Measurements from ENCODE around the gene GPR137B.

GPR137B gene

GRCh38 chr1:236204656-236205055 is 62.3 kb downstream of the GPR137B start:
- no peak for DNase-seq

DNA sequence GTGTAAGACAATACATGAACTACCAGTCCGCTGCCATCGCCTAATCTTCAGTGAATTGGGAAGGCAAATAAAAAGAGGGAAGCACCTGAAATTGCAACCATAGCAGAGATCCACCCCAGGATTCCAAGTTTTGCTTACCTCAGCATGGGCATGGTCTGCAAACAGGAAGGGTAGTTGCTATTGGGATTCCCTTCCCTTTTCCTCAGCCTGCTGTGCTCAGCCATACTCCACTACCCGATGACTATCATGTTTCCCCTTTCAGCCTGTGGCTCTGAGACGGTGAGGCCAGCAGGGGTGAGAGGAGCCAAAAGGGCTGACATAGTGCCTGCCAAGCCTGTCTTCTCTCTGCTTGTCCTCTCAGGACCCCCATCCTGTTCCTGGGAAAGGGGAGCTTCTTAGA is 64.2 kb downstream of the GPR137B start:
- DNase-seq, result no peak

- no peak for DNase-seq
Measured at GRCh38 chr1:236207121-236207520, 64.8 kb downstream of the GPR137B start.

DNA sequence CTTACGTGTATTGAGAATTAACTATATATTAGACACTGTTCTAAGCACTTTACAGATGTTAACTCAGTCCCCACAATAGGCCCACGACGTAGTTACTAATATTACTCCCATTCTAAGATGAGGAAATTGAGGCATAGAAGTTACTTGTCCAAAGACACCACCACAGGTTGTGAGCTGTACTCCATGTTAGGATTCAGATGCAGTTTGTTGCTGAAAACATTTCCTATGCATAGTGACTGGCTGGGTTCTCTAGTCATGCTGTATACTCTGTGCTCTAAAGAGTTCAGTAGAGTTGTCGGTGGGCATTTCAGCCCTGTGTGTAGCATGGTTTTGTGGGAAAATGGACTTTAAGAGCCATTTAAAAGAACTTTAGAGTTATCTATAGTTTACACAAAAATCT is 65.2 kb downstream of the GPR137B start:
- no peak for DNase-seq

- DNase-seq, result no peak
Measured at GRCh38 chr1:236209185-236209584, 66.8 kb downstream of the GPR137B start.

GRCh38 chr1:236209713-236210112 is 67.4 kb downstream of the GPR137B start:
- DNase-seq, result no peak

GRCh38 chr1:236211815-236212214 is 69.5 kb downstream of the GPR137B start:
- DNase-seq, result no peak

GRCh38 chr1:236213534-236213933 is 71.2 kb downstream of the GPR137B start:
- no peak for DNase-seq

DNA sequence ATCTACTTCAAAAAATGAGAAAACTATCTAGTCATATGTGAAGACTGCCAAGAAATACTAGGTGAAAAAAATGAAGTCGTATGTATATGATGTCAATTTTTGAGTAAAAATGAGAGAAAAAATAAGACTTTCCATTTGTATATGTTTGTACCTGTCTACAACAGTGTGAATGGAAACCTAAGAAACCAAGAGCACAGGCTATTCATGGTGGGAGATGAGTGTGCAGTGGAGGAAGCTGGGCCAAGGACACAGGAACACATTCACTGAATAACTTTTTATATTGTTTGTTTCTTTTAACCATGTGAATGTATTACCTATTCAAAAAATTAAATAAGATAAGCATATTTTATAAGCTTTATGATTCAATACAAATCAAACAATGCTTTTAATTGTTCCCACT is 72.4 kb downstream of the GPR137B start:
- no peak for DNase-seq

- DNase-seq, result no peak
Measured at GRCh38 chr1:236220473-236220872, 78.1 kb downstream of the GPR137B start.

DNA sequence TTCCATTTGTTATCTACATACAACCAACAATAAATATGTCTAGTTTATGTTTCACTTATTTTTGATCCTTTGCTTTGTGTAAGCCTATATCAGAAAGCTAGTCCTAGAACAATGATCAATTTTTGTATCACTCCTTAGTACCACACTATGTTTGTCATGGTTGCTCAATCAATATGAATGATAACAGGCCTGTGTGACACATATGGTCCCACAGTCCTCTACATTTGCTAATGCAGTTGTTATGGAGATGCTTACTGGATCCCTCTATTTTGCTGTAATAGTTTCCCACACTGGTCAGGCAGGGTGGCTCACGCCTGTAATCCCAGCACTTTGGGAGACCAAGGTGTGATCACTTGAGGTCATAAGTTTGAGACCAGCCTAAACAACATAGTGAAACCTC is 80.3 kb downstream of the GPR137B start:
- DNase-seq, result no peak

- DNase-seq, result no peak
Measured at GRCh38 chr1:236228411-236228810, 86.1 kb downstream of the GPR137B start.

DNA sequence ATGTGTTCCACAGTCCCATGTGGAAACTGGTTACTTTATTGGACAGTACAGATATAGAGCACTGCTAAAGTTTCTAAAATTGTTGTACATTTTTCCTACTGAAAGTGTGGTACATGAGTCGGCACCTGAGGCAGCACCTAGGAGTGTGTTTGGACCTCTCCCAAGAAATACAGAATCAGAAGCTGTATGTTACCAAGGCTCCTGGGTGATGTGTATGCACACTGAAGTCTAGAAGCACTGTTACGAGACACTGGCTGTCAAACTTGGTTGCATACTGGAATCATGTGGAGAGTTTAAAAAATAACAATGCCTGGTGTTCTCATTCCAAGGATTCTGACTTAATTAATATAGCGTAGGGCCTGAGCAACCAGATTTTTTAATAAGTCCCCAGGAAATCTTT is 92.8 kb downstream of the GPR137B start:
- no peak for DNase-seq

DNA sequence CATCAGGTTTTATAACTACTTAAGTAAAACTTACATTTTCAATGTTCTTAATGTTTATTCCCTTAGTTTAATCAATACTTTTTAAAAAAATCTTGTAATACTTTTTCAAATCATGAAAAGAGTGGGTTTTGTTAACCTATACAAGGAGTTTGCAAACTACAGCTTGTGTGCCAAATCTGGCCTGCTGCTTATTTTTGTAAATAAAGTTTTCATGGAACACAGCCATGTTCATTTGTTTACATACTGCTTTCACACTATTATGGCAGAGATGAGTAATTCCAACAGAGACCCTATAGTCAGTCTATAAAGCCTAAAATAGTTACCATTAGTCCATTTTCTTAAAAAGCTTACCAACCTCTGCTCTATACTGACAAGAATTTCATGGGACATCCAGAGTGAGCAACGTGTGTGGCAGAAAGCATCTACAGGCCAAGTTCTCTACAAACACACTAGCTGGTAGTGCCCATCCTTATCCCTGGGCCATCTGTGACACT is 96.8 kb downstream of the GPR137B start:
- no peak for DNase-seq

- no peak for DNase-seq
Measured at GRCh38 chr1:236240675-236241074, 98.3 kb downstream of the GPR137B start.

DNA sequence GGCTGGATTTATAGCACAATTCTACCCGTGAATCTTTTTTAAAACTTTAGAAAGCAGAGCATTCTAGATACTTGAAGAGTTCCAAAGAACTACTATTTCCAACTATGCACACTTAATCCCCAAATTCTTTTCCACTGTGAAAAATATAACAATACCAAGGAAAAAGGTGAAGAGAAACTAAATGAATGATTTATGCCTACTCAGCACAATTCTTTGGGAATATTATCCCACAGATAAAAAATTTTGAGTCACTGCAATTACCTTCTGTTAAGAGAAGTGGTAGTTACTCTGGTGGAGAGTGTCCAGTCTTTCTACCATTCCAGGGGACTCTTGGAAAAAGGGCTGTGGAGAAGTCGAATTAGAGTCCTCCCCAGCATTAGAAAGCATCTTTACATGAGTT is 100.2 kb downstream of the GPR137B start:
- DNase-seq, result no peak

- no peak for DNase-seq
Measured at GRCh38 chr1:236247286-236247685, 104.9 kb downstream of the GPR137B start.

- no peak for DNase-seq
Measured at GRCh38 chr1:236251587-236251986, 109.2 kb downstream of the GPR137B start.

DNA sequence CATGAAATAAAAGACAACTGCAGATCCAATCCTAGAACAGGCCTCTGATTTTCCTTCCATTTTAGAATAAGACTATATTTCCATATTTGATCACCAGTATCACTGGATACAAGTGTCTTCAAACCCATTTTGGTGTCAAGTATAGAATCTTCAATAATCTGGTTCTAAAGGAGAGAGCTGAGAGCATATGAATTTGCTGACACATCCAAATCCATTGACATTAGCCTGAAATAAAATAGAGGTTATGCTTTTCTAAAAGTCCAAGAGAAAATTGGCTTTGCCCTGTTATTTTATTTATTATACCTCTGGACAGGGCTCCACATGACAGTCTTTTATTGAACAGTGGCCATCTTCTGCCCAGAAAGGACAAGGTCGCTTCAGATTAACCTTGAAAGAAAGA is 110.8 kb downstream of the GPR137B start:
- no peak for DNase-seq

- DNase-seq, result no peak
Measured at GRCh38 chr1:236253918-236254637, 111.7 kb downstream of the GPR137B start.

DNA sequence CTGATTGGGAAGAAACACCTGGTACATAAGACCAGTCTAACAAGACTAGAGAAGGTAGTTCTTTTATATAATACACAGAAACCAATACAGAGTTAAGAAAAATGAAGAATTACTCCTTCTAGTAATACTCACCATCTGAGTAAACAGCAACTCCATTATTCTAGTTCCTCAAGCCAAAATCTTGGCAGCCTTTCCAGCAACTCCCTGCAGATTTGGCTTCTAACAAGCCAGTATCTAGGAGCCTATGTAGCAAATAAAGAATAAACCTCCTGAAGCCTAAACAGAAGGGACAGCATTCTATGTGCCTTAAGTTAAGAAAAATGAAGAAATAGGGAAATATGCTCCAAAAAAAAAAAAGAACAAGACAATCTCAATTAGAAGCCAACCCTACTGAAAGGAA is 114.9 kb downstream of the GPR137B start:
- no peak for DNase-seq

DNA sequence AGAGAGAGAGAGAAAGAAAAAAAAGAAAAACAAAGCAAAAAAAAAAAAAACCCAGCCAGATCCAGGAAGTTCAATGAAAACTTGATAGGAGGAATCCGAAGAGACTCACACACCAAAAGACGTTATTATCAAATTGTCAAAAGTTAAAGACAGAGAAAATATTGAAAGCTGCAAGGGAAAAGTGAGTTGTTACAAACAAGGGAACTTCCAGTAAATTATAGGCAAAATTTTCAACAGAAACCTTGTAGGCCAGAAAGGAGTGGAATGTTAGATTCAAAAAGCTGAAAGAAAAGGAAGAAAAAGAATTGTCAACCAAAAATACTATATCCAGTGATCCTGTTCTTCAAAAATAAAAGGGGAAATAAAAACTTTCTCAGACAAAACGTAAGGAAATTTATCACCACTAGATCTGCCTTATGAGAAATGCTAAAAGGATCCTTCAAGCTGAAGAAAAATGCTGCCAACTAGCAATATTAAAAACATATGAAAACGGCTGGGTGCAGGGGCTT is 115.8 kb downstream of the GPR137B start:
- DNase-seq, result no peak

All from 8988T (cell line).